ENCODE results near the gene PLD2.

DNA sequence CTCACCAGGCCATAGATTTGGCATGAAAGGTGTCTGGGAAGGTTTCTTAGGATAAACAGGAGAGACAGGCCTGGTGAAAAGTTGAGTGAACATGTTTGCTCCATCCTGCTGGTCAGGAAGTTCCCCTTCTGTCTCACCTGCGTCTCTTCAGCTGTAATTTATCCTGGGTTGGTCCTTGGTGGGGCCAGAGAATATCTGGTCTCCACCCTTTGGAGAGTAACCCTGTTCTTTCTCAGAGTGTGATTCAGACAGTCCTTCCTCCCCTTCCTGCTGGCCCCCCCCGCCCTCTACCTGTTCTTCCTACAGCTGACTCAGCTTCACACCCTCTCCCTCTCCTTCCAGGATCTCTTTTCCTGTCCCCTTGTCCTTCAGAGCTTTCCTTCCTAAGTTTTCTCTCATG, 43.3 kb downstream of the PLD2 start:
- TF ChIP-seq CTCF (IDR thresholded peaks at IDR 0.05) (no peak), EP300 (IDR thresholded peaks at IDR 0.05) (no peak), POLR2A (IDR thresholded peaks at IDR 0.05) (no peak)

Data from suprapubic skin (tissue), 3 donors.